Midbrain (tissue), 1 donor: Measurements from ENCODE around the gene SMIM44.
"Not testable (repeated sequence)": the region's sequence is repeated elsewhere in the genome, so short reads cannot be mapped to it uniquely, and the experiment has no call there.

Experiments
- DNase-seq: peaks from one replicate; lab custom pipeline; 2025; lab: John Stamatoyannopoulos, UW

Gene SMIM44

DNA sequence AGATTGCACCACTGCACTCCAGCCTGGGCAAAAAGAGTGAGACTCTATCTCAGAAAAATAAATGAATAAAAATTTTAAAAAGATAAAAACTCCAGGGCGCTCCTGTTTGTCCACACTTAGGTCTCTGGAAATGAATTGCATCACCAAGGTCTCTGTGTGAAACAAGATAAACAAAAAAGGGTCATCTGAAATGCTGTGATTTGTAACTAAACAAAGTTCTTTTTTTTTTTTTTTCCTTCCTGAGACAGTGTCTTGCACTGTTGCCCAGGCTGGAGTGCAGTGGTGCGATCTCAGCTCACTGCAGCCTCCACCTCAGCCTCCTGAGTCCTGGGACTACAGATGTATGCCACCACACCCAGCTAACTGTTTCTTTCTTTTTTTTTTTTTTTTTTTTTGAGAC, 34.4 kb upstream of the SMIM44 start:
- DNase-seq = no peak

- DNase-seq = no peak
Observed at GRCh38 chr19:3516675-3517207, 33.5 kb upstream of the SMIM44 start.

DNA sequence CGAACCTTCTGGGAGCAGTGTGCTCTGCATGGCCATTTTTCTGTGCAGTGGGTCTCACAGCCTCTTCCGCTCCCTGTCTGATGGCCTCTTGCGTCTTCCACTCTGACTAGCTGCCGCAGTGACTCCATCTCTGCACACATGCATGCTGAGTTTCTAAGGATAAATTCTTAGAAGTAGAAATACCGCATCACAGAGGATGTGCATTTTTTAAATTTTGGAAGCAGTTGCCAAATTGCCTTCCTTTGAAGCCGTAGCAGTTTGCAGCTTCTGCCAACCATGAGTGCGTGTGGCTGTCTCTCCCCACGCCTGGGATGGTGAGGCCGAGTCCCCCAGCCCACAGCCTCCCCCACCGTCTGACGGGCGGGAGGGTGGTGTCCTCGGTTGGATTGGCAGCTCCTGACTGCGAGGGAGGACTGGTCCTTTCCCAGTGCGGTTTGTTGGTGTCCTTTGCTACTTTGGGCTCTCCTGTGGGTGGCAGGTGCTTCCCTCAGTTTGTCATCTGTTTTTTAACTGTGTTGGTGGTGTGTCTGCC, 32.7 kb upstream of the SMIM44 start:
- DNase-seq = no peak

DNA sequence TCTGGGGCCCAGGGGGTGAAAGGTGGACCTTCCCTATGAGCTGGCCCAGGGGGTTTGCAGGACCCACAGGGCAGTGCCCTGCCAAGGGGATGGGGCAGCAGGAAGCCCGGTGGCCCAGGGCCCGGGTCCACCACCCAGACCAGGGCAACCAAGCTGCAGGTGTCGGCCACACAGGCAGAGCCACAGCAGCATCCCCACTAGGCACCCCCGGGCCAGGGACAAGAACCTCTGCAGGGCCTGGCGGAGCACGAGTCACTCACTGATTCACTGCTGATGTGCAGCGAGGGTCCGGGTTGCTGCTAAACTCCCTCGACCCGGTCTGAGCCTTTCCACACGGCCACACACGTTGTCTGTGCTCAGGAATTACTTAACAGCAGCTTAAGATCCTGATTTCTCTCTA, 31.7 kb upstream of the SMIM44 start:
- DNase-seq = no peak

GRCh38 chr19:3513229-3514140, 30.2 kb upstream of the SMIM44 start:
- no peak for DNase-seq

GRCh38 chr19:3512562-3513228, 29.5 kb upstream of the SMIM44 start:
- DNase-seq = peak; percentile 55

DNA sequence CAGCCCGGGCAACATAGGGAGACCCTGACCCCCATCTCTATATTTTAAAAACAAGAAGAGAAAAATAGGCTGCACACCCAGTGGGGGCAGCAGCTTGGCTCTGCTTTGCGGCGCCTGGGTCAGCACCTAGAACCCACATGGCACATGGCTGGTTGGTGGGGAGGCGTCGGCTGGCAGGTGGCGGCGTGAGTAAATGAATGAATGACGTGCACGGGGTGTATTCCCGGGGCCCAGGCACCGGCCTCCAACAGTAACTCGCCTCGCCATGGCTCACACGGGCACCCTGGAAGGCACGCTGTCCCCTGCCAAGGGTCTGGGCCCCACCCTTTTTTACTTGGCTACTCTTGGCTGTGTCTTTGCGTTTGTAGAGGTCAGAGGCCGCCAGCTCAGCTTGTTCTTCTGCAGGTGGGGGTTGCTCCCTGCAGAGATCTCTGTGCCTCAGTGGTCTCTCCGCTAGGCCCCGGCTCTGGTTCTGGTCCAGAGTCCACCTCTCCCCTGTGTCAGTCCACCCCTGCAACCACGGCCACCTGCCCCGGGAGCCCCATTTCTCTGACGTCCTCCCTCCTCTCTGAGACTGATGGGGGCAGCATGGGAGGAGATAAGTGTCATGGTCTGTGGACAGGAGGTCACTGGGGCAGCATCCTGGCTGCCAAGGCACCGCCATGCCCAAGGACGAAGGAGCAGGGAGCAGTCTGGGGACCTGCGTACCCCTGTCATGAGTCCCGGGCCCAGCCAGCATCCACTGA, 28.4 kb upstream of the SMIM44 start:
- no peak for DNase-seq

GRCh38 chr19:3510727-3511126, 27.5 kb upstream of the SMIM44 start:
- DNase-seq = no peak

- no peak for DNase-seq
Observed at GRCh38 chr19:3509566-3509989, 26.3 kb upstream of the SMIM44 start.

DNA sequence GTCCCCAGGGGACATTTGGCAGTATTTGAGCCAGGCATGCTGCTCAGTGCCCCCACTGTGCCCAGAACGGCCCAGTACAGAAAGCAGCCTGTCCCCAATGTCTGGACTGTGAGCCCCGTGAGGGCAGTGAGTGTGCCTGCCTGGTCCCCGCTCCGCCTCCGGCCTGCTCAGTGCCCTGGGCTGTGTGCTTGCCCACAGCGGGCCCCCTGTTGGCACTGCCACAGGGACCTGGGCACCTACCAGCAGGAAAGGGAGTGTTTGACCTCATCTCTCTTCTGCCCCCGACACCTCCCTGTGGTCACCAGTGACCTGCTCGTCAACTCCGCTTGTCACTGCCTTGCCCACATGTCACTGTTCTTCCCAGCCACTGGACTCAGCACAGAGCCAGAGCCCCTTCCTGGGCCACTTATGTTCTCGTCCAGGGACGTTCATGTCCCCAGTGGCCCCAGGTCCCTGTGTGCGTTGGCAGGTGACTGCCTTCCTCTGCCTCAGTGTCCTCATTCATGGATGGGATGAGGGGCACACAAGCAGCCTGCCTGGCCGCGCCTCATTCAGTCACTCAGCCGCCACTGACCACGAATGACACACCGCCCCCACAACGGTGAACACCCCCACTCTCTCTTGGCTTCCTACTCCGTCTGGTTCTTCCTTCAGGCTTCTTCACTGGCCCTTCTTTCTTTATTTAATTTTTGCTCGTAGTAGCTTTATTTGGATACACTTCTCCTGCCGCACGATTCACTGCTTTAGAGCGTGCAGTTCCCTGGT, 25.7 kb upstream of the SMIM44 start:
- no peak for DNase-seq

DNA sequence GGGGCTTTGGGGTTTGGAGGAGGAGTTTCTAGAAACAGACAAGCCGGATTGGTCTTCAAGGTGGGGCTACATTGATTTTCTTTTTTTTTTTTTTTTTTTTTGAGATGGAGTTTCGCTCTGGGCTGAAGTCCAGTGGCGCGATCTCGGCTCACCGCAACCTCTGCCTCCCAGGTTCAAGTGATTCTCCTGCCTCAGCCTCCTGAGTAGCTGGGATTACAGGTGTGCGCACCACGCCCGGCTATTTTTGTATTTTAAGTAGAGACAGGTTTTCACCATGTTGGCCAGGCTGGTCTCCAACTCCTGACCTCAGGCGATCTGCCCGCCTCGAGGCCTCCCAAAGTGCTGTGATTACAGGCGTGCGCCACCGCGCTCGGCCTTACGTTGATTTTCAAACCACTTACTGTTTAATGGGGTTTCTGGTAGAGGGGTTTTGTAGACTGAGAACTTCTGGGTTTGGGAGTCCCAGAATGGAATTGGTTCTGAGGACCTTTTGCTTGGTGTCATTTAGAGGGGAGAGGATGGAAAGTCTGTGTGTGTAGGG, 24.9 kb upstream of the SMIM44 start:
- not testable (repeated sequence) for DNase-seq

DNA sequence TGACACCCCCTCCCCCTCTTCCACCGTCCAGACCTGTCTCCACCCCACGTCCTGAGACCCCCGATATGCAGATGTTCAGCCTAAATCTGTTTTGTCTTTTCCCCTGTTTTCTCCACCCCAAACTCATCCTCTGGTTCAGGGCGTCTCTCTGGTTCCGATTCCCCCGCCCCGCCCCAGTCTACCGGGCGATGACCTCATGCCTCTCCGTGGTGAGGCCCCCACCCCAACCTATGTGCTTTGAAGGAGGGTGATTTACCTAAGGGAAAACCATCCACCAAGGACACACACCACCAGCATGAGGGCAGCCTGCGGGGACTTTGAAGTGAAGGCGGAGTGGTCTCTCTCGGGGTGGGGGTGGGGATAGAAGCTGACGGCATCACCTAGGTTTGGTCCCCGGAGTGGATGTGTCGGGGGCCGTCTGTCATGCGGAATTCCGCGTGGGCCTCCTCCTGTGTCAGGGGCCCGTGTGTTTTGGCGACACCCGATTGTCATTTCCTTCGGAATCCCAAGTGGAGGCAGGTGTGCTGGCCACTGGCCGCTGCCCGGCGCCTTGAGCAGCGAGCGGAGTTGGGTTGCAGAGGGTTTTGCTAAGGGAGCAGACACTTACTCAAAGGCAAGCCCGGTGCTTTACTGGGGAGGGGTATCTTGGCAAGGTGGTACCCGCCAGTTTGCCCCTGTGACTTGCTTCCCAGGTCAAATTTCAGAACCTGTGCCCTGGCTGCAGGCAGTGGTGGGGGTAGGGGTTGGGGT, 24.3 kb upstream of the SMIM44 start:
- no peak for DNase-seq

DNA sequence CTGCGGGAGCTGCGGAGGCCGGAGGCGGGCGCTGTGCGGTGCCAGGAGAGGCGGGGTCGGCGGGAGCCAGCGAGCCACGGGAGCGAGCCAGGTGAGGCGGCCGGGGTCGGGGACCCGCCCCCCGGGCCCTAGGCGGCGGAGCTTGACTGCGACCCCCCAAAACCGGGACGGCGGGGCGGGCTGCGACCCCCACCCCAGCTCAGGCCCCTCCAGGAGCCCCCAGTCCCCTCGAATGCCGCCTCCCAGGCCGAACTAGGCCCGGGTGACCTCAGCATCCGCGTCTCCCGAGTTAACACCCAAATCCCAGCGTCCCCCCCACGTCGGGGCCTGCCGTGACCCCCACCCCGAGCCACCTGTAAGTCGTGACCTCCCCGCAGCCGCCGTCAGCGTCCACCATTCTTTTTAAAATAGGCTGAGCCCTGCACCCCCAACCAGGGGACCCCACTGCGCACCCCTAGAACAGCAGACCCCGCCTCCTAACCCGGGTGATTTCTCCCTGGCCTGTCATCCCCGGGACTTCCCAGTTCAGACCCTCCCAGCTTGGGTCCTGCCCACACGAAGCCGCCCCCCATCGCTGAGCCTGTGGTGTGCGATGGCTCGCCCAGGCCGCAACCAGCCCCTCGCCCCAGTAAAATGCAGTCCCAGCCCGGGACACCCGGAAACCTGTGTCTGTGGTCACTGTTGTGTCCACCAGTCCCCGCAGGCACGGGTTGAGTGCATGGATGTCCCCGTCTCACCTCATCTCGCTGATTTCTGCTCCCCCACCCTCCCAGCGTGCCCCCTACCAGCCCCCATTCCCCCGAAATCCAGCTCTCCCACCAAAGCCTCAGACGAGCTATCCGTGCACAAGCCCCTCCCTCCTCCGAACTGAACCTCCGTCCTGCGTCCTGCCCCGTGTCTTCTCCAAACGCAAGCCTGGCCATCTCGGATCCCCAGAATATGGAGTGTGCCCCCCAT, 23.4 kb upstream of the SMIM44 start:
- DNase-seq = peak; percentile 14

DNA sequence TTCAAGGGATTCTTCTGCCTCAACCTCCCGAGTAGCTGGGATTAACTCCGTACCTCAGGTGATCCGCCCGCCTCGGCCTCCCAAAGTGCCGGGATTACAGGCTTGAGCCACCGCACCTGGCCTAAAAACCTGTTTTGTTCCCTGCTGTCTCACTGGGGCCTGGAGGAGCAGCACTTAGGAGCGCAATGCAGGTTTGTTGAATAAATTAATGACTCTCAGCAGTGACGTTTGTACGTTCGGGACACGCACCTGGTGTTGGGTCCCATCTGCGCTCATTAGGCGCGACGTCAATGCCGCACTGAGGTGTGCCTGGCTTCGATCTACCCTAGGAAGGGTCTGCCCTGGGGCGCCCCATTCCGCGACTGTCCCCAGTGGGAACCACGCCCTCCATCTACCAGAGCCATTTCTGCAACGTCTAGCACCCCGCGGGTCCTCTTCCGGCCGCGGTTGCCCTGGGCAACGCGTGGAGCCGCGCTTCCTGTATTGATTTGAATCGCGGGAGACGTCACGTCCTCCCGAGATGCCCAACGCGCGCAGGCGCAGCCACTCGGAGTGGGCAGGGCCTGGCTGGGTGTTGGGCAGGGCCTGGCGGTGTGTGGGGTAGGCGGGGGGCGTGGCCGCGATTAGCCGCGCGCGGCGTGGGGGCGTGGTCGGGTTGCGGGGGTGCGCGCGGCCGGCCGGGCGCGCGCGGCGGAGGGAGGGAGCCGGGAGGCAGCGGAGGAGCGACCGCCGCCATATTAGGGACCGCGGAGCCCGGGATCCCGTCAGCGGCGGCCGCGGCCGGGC, 22.6 kb upstream of the SMIM44 start, which contains the start of gene FZR1:
TSS of gene FZR1 (plus strand) at position 714 of the 786 bp plus-strand sequence. CDS start 16,679 bp downstream, outside the sequence.
- DNase-seq = peak; percentile 98

DNA sequence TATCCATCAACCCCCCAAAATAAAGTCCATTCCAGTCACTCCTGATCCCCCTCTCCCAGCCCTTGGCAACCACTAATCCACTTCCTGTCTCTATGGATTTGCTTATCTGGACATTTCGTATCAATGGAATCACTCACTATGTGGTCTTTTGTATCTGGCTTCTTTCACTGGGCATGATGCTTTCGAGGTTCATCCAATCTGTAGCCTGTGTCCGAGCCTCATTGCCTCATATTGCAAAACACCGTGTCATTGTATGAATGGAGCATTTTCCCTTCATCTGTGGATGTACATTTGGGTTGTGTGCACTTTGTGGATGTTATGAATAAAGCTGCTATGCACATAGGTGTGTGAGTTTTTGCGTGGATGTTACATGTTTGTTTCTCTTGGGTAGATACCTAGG, 21.5 kb upstream of the SMIM44 start:
- DNase-seq = no peak

GRCh38 chr19:3503036-3503572, 19.9 kb upstream of the SMIM44 start:
- DNase-seq = no peak

DNA sequence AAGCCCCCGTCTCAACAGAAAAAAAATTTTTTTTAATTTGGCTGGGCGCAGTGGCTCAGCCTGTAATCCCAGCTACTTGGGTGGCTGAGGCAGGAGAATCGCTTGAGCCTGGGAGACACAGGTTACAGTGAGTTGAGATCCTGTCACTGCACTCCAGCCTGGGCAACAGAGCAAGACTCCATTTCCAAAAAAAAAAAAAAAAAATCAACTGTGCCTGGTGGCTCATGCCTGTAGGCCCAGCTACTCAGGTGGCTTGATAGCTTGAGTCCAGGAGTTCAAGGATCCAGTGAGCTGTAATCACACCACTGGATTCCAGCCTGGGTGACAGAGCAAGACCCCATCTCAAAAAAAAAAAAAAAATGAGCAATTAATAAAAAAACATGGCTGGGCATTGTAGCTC, 18.5 kb upstream of the SMIM44 start:
- DNase-seq = no peak
